Neural cell (in vitro differentiated cells): ENCODE results near the gene PPP2R3A. TPM values are rescaled to one million over a fixed set of nuclear protein-coding genes. Genes with fewer than 3 reads are reported as not detected.

ENCODE experiments used
- H2AFZ ChIP-seq: fragments of 200-600, 300-800 bp; sonication (generic), shearing (Covaris generic); 2 replicates; pipeline ENCODE4 v1.6.0; 2014; ENCODE audit warnings: low read depth, mild to moderate bottlenecking, antibody characterized with exemption, low read length, moderate library complexity
- H3F3A ChIP-seq: fragments of 200-600 bp; shearing (Covaris generic); 2 replicates; pipeline ENCODE4 v1.6.1; 2016; ENCODE audit warnings: mild to moderate bottlenecking, moderate library complexity, mixed read lengths, antibody characterized with exemption, low read length; ENCODE audit not compliant: insufficient read depth, poor library complexity, severe bottlenecking
- H3K27ac ChIP-seq: fragments of 200-600, 300-800 bp; sonication (generic), shearing (Covaris generic); 2 replicates; pipeline ENCODE4 v1.5.1; 2014; ENCODE audit warnings: mild to moderate bottlenecking, low read length, moderate library complexity
- H3K27me3 ChIP-seq: fragments of 300-800, 200-600 bp; sonication (generic), shearing (Covaris generic); 2 replicates; pipeline ENCODE4 v1.6.0; 2014; ENCODE audit warnings: mild to moderate bottlenecking, low read depth, low read length, moderate library complexity; ENCODE audit not compliant: insufficient read depth
- H3K36me3 ChIP-seq: fragments of 300-800, 200-600 bp; sonication (generic), shearing (Covaris generic); 2 replicates; pipeline ENCODE4 v1.5.1; 2014; ENCODE audit warnings: mild to moderate bottlenecking, antibody characterized with exemption, low read length, moderate library complexity; ENCODE audit not compliant: insufficient read depth
- H3K4me2 ChIP-seq: fragments of 300-800, 200-600 bp; sonication (generic), shearing (Covaris generic); 2 replicates; pipeline ENCODE4 v1.6.0; 2014; ENCODE audit warnings: mild to moderate bottlenecking, low read length
- H3K4me3 ChIP-seq: fragments of 300-800, 200-600 bp; sonication (generic), shearing (Covaris generic); 2 replicates; pipeline ENCODE4 v1.5.1; 2014; ENCODE audit warnings: mild to moderate bottlenecking, low read length, moderate library complexity
- H3K79me2 ChIP-seq: fragments of 200-600 bp; shearing (Covaris generic); replicated peaks from 2 replicates; pipeline ENCODE4 v1.6.0; 2014; ENCODE audit warnings: mild to moderate bottlenecking, low read length, moderate library complexity; ENCODE audit not compliant: insufficient read depth
- H3K9ac ChIP-seq: fragments of 300-800, 200-600 bp; sonication (generic), shearing (Covaris generic); 2 replicates; pipeline ENCODE4 v1.6.1; 2016; ENCODE audit warnings: mild to moderate bottlenecking, low read length, mixed read lengths
- H3K9me2 ChIP-seq: fragments of 200-600 bp; shearing (Covaris generic); 2 replicates; pipeline ENCODE4 v1.6.1; 2016; ENCODE audit warnings: mild to moderate bottlenecking, low read length, mixed read lengths; ENCODE audit not compliant: insufficient read depth
- H3K9me3 ChIP-seq: fragments of 200-600, 300-800 bp; sonication (generic), shearing (Covaris generic); 2 replicates; pipeline ENCODE4 v1.6.1; 2016; ENCODE audit warnings: mild to moderate bottlenecking, mixed run types, low read length, moderate library complexity, mixed read lengths
- H4K20me1 ChIP-seq: fragments of 200-600 bp; shearing (Covaris generic); 2 replicates; pipeline ENCODE4 v1.6.1; 2016; ENCODE audit warnings: mild to moderate bottlenecking, mixed run types; ENCODE audit not compliant: insufficient read depth
- EP300 ChIP-seq: fragments of 450-650 bp; conservative IDR thresholded peaks from 2 replicates; pipeline ENCODE4 v1.6.1; 2014; ENCODE audit warnings: antibody characterized with exemption, mild to moderate bottlenecking, moderate library complexity; ENCODE audit not compliant: poor library complexity, severe bottlenecking
- EZH2 ChIP-seq: fragments of 200-600, 300-800 bp; shearing (Covaris generic), sonication (generic); IDR thresholded peaks from 2 replicates; pipeline ENCODE4 v1.6.1; 2014; ENCODE audit warnings: antibody characterized with exemption, low read length, borderline replicate concordance, mild to moderate bottlenecking; ENCODE audit not compliant: insufficient read depth, poor library complexity, severe bottlenecking
- MXI1 ChIP-seq: fragments of 450-650 bp; conservative IDR thresholded peaks from 2 replicates; pipeline ENCODE4 v1.6.1; 2014; ENCODE audit warnings: antibody characterized with exemption, mild to moderate bottlenecking; ENCODE audit not compliant: poor library complexity, severe bottlenecking
- POLR2AphosphoS5 ChIP-seq: IDR thresholded peaks from 2 replicates; pipeline ENCODE4 v1.6.1; 2012
- RAD21 ChIP-seq: fragments of 450-650 bp; conservative IDR thresholded peaks from 2 replicates; pipeline ENCODE4 v1.6.1; 2014; ENCODE audit warnings: antibody characterized with exemption, mild to moderate bottlenecking, moderate library complexity
- REST ChIP-seq: IDR thresholded peaks from 2 replicates; pipeline ENCODE4 v1.6.1; 2012; ENCODE audit warnings: borderline replicate concordance
- SMC3 ChIP-seq: fragments of 450-650 bp; conservative IDR thresholded peaks from 2 replicates; pipeline ENCODE4 v1.6.1; 2014; ENCODE audit warnings: antibody characterized with exemption, mild to moderate bottlenecking, moderate library complexity; ENCODE audit not compliant: poor library complexity
- TAF1 ChIP-seq: IDR thresholded peaks from 2 replicates; pipeline ENCODE4 v1.6.1; 2012; ENCODE audit warnings: low read depth
- polyA plus RNA-seq: library from polyadenylated mRNA; depleted of rRNA; stranded (reverse); fragments of >200 nt; gene quantifications from 2 replicates; pipeline ENCODE4 v1.2.3, GENCODE V29; 2014
- TF ChIP-seq, protein P1 (sequence below): fragments of 450-650 bp; IDR thresholded peaks from 2 replicates; pipeline ENCODE4 v1.5.1; 2014; ENCODE audit warnings: antibody characterized with exemption, mild to moderate bottlenecking, moderate library complexity; ENCODE audit not compliant: poor library complexity, severe bottlenecking

The PPP2R3A gene
- polyA plus RNA-seq, 1 donor from 2014 or later = 17.9 TPM

GRCh38 chr3:136021803-136022202 lies 56.3 kb downstream of the PPP2R3A start:
- Histone ChIP-seq H3F3A (no peaks in the 10 kb centered on the region), H4K20me1 (no peaks in the 10 kb centered on the region), H3K27ac (no peak overlapping the region), H3K4me3 (no peak overlapping the region), H3K36me3 (no peaks in the 10 kb centered on the region), H3K79me2 (peaks cover 7% of the 10 kb centered on the region), H3K9me3 (no peaks in the 10 kb centered on the region), H2AFZ (no peak overlapping the region), H3K4me2 (no peak overlapping the region), H3K27me3 (no peaks in the 10 kb centered on the region), H3K9me2 (no peaks in the 10 kb centered on the region), H3K9ac (no peak overlapping the region)
- TF ChIP-seq EP300 (no peak), RAD21 (no peak), EZH2 (no peak), TAF1 (no peak), POLR2AphosphoS5 (no peak), REST (no peak), MXI1 (no peak), SMC3 (no peak)
- TF ChIP-seq, protein P1, sequence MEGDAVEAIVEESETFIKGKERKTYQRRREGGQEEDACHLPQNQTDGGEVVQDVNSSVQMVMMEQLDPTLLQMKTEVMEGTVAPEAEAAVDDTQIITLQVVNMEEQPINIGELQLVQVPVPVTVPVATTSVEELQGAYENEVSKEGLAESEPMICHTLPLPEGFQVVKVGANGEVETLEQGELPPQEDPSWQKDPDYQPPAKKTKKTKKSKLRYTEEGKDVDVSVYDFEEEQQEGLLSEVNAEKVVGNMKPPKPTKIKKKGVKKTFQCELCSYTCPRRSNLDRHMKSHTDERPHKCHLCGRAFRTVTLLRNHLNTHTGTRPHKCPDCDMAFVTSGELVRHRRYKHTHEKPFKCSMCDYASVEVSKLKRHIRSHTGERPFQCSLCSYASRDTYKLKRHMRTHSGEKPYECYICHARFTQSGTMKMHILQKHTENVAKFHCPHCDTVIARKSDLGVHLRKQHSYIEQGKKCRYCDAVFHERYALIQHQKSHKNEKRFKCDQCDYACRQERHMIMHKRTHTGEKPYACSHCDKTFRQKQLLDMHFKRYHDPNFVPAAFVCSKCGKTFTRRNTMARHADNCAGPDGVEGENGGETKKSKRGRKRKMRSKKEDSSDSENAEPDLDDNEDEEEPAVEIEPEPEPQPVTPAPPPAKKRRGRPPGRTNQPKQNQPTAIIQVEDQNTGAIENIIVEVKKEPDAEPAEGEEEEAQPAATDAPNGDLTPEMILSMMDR = no peak

DNA sequence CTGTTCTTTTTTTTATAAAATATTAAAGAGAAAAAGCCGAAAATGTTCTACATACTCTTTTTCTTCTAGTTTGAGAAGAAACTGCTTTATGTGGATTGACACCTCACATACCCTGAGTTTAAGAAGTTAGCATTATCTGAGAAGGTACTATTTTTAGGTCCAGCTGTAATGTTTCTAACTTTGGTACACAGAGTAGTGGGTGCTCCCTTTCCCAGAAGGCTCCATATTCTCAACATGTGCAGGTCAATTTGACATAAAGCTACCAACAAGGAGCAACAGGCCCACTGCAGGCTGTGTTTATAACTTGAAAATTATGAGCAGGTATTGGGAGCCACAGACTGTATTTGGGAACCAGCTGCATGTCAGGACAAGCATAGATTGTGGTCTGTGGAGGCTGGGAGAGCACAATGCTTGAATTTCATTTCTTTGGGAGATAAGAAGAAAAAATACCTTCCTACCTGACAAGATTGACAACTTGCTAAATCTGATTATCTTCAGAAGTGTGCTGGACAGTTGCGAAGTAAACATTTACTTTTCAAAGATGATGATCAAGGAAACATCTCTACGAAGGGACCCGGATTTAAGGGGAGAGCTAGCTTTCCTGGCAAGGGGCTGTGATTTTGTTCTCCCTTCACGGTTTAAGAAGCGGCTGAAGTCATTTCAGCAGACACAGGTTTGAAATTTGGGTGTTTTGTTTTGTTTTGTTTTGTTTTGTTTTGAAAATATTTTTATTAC lies 57.2 kb downstream of the PPP2R3A start:
- Histone ChIP-seq H3K27ac (no peak overlapping the region), H3K9me3 (no peaks in the 10 kb centered on the region), H3K4me3 (no peak overlapping the region), H2AFZ (no peak overlapping the region), H3K9ac (no peak overlapping the region), H3K79me2 (peaks cover 7% of the 10 kb centered on the region), H4K20me1 (no peaks in the 10 kb centered on the region), H3K4me2 (no peak overlapping the region), H3F3A (no peaks in the 10 kb centered on the region), H3K9me2 (no peaks in the 10 kb centered on the region), H3K27me3 (no peaks in the 10 kb centered on the region), H3K36me3 (peaks cover 5% of the 10 kb centered on the region)
- no peak for TF ChIP-seq POLR2AphosphoS5
- no peak for TF ChIP-seq SMC3
- TF ChIP-seq RAD21 = no peak
